GM10266 (cell line): ENCODE measurements around the gene LRRC10B.
A peak's percentile ranks its signal among the peaks of the same experiment; 100 is the strongest.

ENCODE experiments used
- DNase-seq: peaks from one replicate; pipeline ENCODE4 v3.0.0; 2012; ENCODE audit errors: extremely low spot score
- CTCF ChIP-seq: IDR thresholded peaks from 2 replicates; pipeline ENCODE4 v1.5.1; 2012; ENCODE audit warnings: mild to moderate bottlenecking, low read depth; ENCODE audit not compliant: control insufficient read depth, insufficient read depth; ENCODE audit errors: missing control alignments

The LRRC10B gene

GRCh38 chr11:61503135-61503770, 5.3 kb upstream of the LRRC10B start:
- DNase-seq: no peak
- no peak for TF ChIP-seq CTCF

- no peak for DNase-seq
- no peak for TF ChIP-seq CTCF
Measured at GRCh38 chr11:61505106-61505505, 3.4 kb upstream of the LRRC10B start.

DNA sequence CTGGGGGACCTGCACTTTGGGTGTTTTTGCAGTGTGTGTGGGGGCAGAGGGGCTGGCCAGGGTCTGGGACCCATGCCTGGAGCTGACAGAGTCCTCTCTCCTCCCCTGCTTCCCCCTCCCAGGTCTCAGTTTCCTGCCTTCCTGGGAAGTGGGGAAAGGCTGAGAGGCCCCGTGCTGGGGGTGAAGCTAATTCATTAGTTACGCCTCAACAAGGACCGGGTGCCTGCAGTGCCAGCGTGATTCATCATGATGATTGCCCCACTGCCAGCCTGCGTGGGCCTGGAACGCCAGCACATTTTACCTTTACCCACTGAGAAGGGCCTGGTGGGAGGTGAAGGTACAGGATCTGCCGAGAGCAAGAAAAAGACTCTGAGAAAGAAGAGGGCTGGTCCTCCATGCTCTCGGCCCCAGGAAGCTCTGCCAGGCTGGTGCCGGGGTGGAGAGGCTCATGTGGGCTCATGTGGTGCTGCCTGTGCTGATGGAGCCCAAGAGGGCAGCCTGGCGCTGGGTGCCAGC, 2.9 kb upstream of the LRRC10B start:
- no peak for DNase-seq
- no peak for TF ChIP-seq CTCF

DNA sequence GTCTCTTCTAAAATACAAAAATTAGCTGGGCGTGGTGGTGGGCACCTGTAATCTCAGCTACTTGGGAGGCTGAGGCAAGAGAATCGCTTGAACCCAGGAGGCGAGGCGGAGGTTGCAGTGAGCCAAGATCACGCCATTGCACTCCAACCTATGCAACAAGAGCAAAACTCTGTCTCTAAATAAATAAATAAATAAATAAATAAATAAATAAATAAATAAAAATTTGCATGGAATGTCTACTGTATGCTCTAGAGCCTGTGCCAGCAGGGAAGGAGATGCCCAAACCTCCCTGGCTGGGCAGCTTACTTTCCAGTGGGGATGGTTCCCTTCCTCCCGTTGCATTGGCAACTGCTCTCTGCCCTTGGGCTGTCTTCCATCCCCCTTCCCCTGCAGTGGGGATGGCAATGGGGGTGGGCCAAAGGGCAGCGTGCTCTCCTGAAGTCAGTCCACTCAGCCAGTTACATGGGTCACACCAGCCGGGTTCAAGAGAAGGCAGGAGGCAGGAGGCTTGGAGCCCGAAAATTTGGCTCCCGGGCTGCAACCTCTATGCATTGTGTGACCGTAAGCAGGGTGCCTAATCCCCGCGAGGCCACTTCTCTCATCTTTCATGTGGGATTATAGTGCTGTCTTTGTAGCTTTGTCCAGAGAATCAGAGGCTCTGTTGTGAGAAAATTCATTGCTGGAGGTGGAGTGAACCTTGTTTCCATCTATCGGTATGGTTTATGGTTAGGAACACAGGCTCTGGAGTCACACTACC, 1.4 kb upstream of the LRRC10B start:
- TF ChIP-seq CTCF: no peak
- no peak for DNase-seq

- DNase-seq: peak; percentile 89
- TF ChIP-seq CTCF: peak; percentile 40
Measured at GRCh38 chr11:61509043-61510029, 787 bp downstream of the LRRC10B start.

DNA sequence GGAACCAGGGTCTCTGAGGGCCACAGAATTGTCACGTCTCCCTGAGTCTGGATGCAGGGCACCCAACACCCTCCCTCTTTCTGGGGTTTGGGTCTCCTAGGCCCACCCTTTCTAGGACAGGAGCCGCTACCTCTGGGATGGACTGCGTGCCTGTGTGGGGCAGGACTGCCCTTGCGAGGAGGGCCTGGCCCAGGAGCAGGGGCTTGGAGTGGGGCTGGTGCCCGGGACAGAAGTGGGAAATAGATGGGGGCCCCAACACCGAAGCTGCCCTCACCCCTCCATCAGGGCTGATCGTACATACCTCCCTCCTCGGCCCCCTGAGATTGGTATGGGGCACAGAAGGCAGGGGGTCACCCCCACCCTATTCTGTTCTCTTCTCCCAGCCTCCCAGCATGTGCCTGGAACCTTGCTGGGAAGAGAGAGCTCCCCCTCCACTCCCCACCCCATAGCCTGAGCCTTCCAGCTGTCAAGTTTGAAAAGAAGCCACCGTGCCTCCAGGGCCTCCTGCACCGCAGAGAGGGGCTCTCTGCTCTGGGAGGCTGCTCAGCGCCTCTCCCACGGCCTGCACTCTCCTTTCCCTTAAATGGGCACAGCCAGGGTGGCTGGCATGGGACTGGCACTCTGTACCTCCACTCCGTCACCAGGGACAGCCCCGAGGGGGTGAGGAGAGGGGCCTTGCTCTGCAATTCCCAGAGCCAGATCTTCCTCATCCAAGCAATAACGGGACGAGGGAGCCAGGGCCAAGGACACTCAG, 1.8 kb downstream of the LRRC10B start:
- no peak for TF ChIP-seq CTCF
- DNase-seq: no peak
